Measurements from ENCODE around the gene DENND4B.
"Not testable (repeated sequence)": the region's sequence is repeated elsewhere in the genome, so short reads cannot be mapped to it uniquely, and the experiment has no call there.

The DENND4B gene

GRCh38 chr1:153922076-153922971 lies 24.2 kb downstream of the DENND4B start:
- DNase-seq, result peak; percentile 33 to 81

- DNase-seq, result no peak
These were observed 24.8 kb downstream of the DENND4B start for GRCh38 chr1:153921803-153922075.

DNA sequence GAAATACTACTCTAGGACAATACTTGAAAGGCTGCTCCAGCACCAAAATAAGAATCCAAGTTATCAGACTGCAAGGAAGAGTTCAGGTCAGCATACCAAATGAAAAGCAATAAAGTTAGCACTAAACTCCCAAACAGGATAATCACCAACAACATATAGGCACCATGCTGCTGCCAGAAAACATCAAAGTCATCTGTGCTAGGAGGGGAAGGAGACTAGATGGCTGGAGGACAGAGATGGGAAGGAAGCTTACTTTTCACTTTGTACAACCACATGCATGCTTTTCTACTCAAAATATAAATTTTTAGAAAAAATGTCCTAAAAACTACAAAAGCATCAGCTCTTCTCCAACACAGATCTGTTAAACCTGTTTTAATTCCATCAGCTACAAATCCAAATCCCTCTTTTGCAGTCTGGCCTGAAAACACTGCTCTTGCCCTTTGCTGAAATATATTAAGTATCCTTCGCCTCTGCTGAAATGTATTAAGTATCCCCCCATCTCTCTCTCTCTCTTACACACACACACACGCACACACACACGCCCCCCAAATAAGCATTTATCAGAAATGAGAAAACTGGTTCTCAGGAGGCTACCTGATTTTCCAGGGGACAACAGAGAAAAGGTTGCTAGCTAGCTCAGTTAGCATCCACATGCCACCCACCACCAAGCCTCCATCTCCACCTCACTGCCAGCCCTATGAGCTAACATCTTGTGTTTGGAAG lies 25.3 kb downstream of the DENND4B start:
- no peak for DNase-seq

- no peak for DNase-seq
These were observed 26.4 kb downstream of the DENND4B start for GRCh38 chr1:153919876-153920852.

- no peak for DNase-seq
These were observed 30.2 kb downstream of the DENND4B start for GRCh38 chr1:153916297-153916696.

GRCh38 chr1:153912349-153912748 lies 34.2 kb downstream of the DENND4B start:
- DNase-seq, result no peak

DNA sequence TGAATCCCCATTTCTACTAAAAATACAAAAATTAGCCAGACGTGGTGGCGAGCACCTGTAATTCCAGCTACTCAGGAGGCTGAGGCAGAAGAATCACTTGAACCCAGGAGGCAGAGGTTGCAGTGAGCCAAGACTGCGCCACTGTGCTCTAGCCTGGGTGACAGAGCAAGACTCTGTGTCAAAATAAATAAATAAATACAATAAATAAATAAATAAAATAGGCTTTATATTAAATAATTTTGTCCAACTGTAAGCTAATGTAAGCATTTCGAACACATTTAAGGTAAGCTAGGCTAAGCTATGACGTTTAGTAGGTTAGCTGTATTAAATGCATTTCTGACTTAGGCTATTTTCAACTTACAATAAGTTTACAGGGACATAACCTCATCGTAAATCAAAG lies 36.0 kb downstream of the DENND4B start:
- not testable (repeated sequence) for DNase-seq

- no peak for DNase-seq
These were observed 38.4 kb downstream of the DENND4B start for GRCh38 chr1:153908071-153908470.

DNA sequence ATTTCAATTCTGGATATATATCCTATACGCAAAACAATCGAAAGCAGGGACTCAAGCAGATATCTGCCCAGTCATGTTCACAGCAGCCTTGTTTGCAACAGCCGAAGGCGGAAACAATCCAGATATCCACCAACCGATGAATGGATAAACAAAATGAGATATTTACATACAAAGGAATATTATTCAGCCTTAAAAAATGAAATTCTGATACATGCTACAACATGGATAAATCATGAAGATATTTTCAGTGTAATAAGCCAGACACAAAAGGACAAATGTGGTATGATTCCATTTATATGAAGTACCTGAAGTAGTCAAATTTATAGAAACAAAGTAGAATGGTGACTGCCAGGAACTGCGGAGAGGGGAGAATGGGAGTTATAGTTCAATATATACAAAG lies 39.4 kb downstream of the DENND4B start:
- DNase-seq, result no peak

DNA sequence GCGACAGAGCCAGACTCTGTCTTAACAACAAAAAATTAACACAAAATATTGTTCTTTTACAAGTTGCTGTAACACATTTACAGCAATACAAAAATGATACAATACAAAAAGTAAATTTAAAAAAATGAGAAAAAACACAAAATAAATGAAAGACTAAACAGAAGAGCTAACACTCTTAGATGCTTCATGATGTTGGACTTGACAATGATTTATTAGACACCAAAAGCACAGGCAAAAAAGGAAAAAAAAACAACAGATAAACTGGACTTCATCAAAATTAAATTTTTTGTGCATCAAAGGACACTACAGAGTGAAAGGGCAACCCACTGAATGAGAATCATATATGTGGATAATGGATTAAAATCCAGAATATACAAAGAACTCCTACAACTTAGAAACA lies 40.1 kb downstream of the DENND4B start:
- no peak for DNase-seq

DNA sequence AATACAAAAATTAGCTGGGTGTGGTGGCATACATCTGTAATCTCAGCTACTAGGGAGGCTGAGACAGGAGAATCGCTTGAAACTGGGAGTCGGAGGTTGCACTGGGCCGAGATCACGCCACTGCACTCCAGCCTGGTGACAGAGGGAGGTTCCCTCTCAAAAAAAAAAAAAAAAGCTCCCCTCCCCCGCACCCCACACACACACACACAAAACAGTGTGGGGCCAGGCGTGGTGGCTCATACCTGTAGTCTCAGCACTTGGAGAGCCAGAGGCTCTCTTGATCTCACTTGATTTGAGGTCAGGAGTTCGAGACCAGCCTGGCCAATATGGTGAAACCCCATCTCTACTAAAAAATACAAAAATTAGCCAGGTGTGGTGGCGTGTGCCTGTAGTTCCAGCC lies 40.6 kb downstream of the DENND4B start:
- not testable (repeated sequence) for DNase-seq

DNA sequence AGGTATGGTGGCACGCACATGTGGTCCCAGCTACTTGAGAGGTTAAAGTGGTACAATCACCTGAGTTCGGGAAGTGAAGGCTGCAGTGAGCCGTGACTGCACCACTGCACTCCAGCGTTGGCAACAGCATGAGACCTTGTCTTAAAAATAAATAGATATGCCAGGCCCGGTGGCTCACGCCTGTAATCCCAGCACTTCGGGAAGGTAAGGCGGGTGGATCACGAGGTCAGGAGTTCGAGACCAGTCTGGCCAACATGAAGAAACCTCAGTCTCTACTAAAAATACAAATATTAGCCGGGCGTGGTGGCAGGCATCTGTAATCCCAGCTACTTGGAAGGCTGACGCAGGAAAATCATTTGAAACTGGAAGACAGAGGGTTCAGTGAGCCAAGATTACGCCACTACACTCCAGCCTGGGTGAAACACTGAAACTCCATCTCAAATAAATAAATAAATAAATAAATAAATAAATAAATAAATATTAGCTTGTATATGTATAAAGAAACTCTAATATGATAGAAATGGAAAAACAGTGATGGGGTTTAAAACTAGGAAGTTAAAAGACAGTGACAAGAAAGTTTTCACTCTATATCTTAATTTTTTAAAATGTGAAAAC lies 42.6 kb downstream of the DENND4B start:
- no peak for DNase-seq

- no peak for DNase-seq
These were observed 47.0 kb downstream of the DENND4B start for GRCh38 chr1:153899509-153899908.

- not testable (repeated sequence) for DNase-seq
These were observed 50.7 kb downstream of the DENND4B start for GRCh38 chr1:153895866-153896265.

- DNase-seq, result not testable (repeated sequence)
These were observed 55.5 kb downstream of the DENND4B start for GRCh38 chr1:153891042-153891441.

DNA sequence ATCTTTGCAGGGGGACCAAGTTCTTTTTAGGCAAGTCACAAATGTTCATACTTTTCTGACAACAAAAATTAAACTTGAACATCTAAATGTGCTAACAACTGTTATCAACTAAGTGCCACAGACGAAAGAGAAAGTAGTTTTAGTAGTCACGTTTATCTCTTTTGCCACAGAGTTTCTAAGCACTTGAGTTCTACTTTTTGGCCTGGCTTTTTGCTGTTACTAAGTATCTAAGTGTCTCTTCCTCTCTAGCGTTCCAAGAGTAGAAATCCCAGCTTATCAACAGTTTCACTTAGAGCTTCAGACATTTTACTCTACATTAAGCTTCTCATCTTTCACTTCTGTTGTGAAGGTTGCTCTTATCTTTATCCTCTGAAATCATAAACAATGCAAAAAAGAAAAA lies 58.0 kb downstream of the DENND4B start:
- no peak for DNase-seq

DNA sequence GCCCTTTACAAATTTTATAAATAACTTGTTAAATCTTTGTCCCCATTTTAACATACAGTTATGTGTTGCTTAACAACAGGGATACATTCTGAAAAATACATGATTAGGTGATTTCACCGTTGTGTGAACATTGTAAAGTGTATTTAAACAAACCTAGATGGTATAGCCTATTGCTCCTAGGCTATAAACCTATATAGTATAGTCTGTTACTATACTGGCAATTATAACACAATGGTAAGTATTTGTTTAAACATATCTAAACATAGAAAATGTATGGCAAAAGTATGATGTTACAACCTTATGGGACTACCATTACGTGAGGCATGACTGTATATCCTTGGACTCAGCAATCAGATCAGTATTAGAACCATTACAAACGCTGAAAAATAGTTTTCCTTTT lies 60.4 kb downstream of the DENND4B start:
- no peak for DNase-seq

DNA sequence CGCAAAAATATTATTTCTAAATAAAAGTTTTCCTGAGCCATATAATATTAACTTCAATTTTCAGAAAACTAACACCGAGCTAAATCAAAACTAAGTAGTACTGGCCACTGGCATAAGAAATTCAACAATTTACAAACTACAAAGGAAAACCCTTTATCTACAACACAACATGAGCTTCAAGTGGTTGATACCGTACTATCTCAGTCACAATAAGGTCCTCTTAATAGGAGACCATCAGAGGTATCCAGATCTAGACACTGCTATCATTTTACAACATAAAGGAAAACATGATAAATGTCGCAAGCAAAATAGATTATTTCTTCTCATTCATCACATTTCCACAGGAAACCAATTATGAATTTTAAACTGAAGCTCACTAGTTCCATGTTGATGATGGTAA lies 63.3 kb downstream of the DENND4B start:
- no peak for DNase-seq

- DNase-seq, result no peak
These were observed 64.1 kb downstream of the DENND4B start for GRCh38 chr1:153882296-153882912.

DNA sequence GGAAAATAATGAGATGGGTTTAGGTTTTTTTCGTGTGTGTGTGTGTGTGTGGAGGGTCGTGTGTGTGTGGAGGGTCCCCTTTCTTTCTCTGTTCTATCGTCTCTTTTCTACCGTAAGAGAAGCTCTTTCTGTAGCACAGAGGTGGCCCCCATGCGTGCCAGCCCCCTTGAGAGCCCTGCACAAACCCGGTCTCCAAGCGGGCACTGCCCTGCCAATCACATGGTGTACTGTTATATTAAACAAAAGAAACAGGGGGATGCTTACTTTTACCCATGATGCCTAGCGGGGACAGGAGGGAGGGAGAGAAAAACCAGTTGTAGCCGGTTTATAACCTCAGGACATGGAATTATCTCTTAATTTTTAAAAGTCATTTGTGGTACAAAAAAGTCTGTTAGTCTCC lies 64.8 kb downstream of the DENND4B start:
- peak; percentile 5 to 34 for DNase-seq

- peak; percentile 93 to 95 for DNase-seq
These were observed 65.6 kb downstream of the DENND4B start for GRCh38 chr1:153880962-153881361.

GRCh38 chr1:153880024-153880423 lies 66.5 kb downstream of the DENND4B start:
- DNase-seq, result no peak
